GM15510 (cell line): Measurements from ENCODE around the gene RAB7A.

Experiments used
- POLR2A ChIP-seq: IDR thresholded peaks from 3 replicates; pipeline ENCODE4 v1.6.1; 2011; ENCODE audit warnings: borderline replicate concordance; ENCODE audit not compliant: insufficient read length; ENCODE audit errors: extremely low read depth

RAB7A gene

GRCh38 chr3:128726023-128727016 is at the start of gene RAB7A:
Gene RAB7A, plus strand, starts transcription at chr3:128726183. Its CDS starts 69,185 bp downstream, at chr3:128795368.
- peak; percentile 91 for TF ChIP-seq POLR2A

GRCh38 chr3:128679338-128679737 is 46.6 kb upstream of the RAB7A start:
- TF ChIP-seq POLR2A = no peak

GRCh38 chr3:128680603-128681368 is 45.2 kb upstream of the RAB7A start:
- TF ChIP-seq POLR2A = peak; percentile 68

GRCh38 chr3:128681369-128681829 is 44.6 kb upstream of the RAB7A start:
- TF ChIP-seq POLR2A = no peak

GRCh38 chr3:128683957-128684356 is 42.0 kb upstream of the RAB7A start:
- TF ChIP-seq POLR2A = no peak

- TF ChIP-seq POLR2A = no peak
Observed at GRCh38 chr3:128684986-128685726, 40.8 kb upstream of the RAB7A start.

- no peak for TF ChIP-seq POLR2A
Observed at GRCh38 chr3:128686465-128686864, 39.5 kb upstream of the RAB7A start.

- TF ChIP-seq POLR2A = no peak
Observed at GRCh38 chr3:128689060-128689459, 36.9 kb upstream of the RAB7A start.

GRCh38 chr3:128693696-128694095 is 32.3 kb upstream of the RAB7A start:
- TF ChIP-seq POLR2A = no peak

- TF ChIP-seq POLR2A = no peak
Observed at GRCh38 chr3:128697341-128697740, 28.6 kb upstream of the RAB7A start.

- TF ChIP-seq POLR2A = no peak
Observed at GRCh38 chr3:128698211-128699047, 27.6 kb upstream of the RAB7A start.

- no peak for TF ChIP-seq POLR2A
Observed at GRCh38 chr3:128701342-128702212, 24.4 kb upstream of the RAB7A start.

- no peak for TF ChIP-seq POLR2A
Observed at GRCh38 chr3:128702391-128702790, 23.6 kb upstream of the RAB7A start.
